IPS-20b (cell line): Measurements from ENCODE around the gene MAGEA9.
A peak's percentile ranks its signal among the peaks of the same experiment; 100 is the strongest.
"Not testable (repeated sequence)": the region's sequence is repeated elsewhere in the genome, so short reads cannot be mapped to it uniquely, and the experiment has no call there.

Experiments
- H3K27ac ChIP-seq: one replicate; pipeline ENCODE4 v1.5.1; 2013; ENCODE audit warnings: low read length
- H3K27me3 ChIP-seq: 2 replicates; pipeline ENCODE4 v1.6.1; 2013; ENCODE audit warnings: mild to moderate bottlenecking, low read length, inconsistent platforms; ENCODE audit not compliant: insufficient read depth
- H3K36me3 ChIP-seq: 2 replicates; pipeline ENCODE4 v1.6.1; 2013; ENCODE audit warnings: low read depth, mild to moderate bottlenecking, inconsistent platforms, low read length, moderate library complexity; ENCODE audit not compliant: insufficient read depth
- H3K4me1 ChIP-seq: 2 replicates; pipeline ENCODE4 v1.6.1; 2013; ENCODE audit warnings: mild to moderate bottlenecking, control low read depth, inconsistent platforms, low read length, moderate library complexity; ENCODE audit not compliant: insufficient read depth
- H3K4me3 ChIP-seq: 2 replicates; pipeline ENCODE4 v1.5.1; 2013; ENCODE audit warnings: mild to moderate bottlenecking, low read length, inconsistent platforms
- H3K9ac ChIP-seq: 2 replicates; pipeline ENCODE4 v1.6.1; 2013; ENCODE audit warnings: low read depth, mild to moderate bottlenecking, inconsistent platforms, low read length, moderate library complexity
- H3K9me3 ChIP-seq: 2 replicates; pipeline ENCODE4 v1.6.1; 2013; ENCODE audit warnings: mild to moderate bottlenecking, low read depth, low read length, inconsistent platforms; ENCODE audit not compliant: insufficient read depth

MAGEA9 gene

GRCh38 chrX:149825424-149825823, 43.7 kb downstream of the MAGEA9 start:
- Histone ChIP-seq H3K27me3 (no peaks in the 10 kb centered on the region), H3K27ac (no peak overlapping the region), H3K9ac (no peak overlapping the region), H3K4me3 (no peak overlapping the region), H3K4me1 (peaks cover 28% of the 10 kb centered on the region), H3K36me3 (no peaks in the 10 kb centered on the region), H3K9me3 (no peaks in the 10 kb centered on the region)

GRCh38 chrX:149827254-149827653, 45.5 kb downstream of the MAGEA9 start:
- Histone ChIP-seq H3K9me3 (no peaks in the 10 kb centered on the region), H3K9ac (no peak overlapping the region), H3K27ac (no peak overlapping the region), H3K36me3 (no peaks in the 10 kb centered on the region), H3K4me1 (peaks cover 36% of the 10 kb centered on the region), H3K4me3 (no peak overlapping the region), H3K27me3 (no peaks in the 10 kb centered on the region)

- peaks cover 39% of the 10 kb centered on the region for H3K4me1 ChIP-seq
- H3K9me3 ChIP-seq: no peaks in the 10 kb centered on the region
- no peaks in the 10 kb centered on the region for H3K36me3 ChIP-seq
- peak overlapping the region; percentile 77; the same call in 1 of the 2 replicates for H3K9ac ChIP-seq
- peak overlapping the region; percentile 65 for H3K27ac ChIP-seq
- H3K27me3 ChIP-seq: no peaks in the 10 kb centered on the region
- H3K4me3 ChIP-seq: peak overlapping the region; percentile 60
Measured at GRCh38 chrX:149829751-149830191, 48.0 kb downstream of the MAGEA9 start.

GRCh38 chrX:149830192-149830873, 48.6 kb downstream of the MAGEA9 start:
- peak overlapping the region; percentile 65 for H3K27ac ChIP-seq
- H3K36me3 ChIP-seq: no peaks in the 10 kb centered on the region
- H3K4me1 ChIP-seq: peaks cover 39% of the 10 kb centered on the region
- H3K27me3 ChIP-seq: no peaks in the 10 kb centered on the region
- peak overlapping the region; percentile 60 for H3K4me3 ChIP-seq
- H3K9ac ChIP-seq: peak overlapping the region; percentile 77; the same call in 1 of the 2 replicates
- H3K9me3 ChIP-seq: no peaks in the 10 kb centered on the region

- Histone ChIP-seq H3K9ac (no peak overlapping the region), H3K36me3 (no peaks in the 10 kb centered on the region), H3K27ac (no peak overlapping the region), H3K4me3 (no peak overlapping the region), H3K4me1 (peaks cover 37% of the 10 kb centered on the region), H3K27me3 (no peaks in the 10 kb centered on the region), H3K9me3 (no peaks in the 10 kb centered on the region)
Measured at GRCh38 chrX:149831473-149831872, 49.7 kb downstream of the MAGEA9 start.

- not testable (repeated sequence) for H3K9ac ChIP-seq, H3K27ac ChIP-seq, H3K9me3 ChIP-seq, H3K36me3 ChIP-seq, H3K27me3 ChIP-seq
- Histone ChIP-seq H3K4me1 (peaks cover 19% of the 10 kb centered on the region), H3K4me3 (peak overlapping the region; percentile 50; the same call in 1 of the 2 replicates)
Measured at GRCh38 chrX:149836728-149837127, 55.0 kb downstream of the MAGEA9 start.

- Histone ChIP-seq H3K9ac (no peak overlapping the region), H3K36me3 (no peaks in the 10 kb centered on the region), H3K4me1 (peaks cover 18% of the 10 kb centered on the region), H3K27ac (no peak overlapping the region), H3K4me3 (peak overlapping the region; percentile 50; the same call in 1 of the 2 replicates), H3K9me3 (peaks cover 11% of the 10 kb centered on the region), H3K27me3 (no peaks in the 10 kb centered on the region)
Measured at GRCh38 chrX:149837167-149837566, 55.4 kb downstream of the MAGEA9 start.
